RWPE2 (cell line): ENCODE measurements around the gene PCA3.

Experiments
- ATAC-seq: fragments of 200-7000 bp; cut with Tn5 transposase; 3 replicates; pipeline ENCODE4 v1.9.1; 2021; ENCODE audit warnings: low read depth
- DNase-seq: peaks from one replicate; pipeline ENCODE4 v3.0.0-alpha.2; 2020; ENCODE audit warnings: low spot score
- H3K27ac ChIP-seq: fragments of 450-650 bp; 2 replicates; pipeline ENCODE4 v1.5.1; 2017; ENCODE audit warnings: mild to moderate bottlenecking; ENCODE audit not compliant: poor library complexity, severe bottlenecking
- H3K27me3 ChIP-seq: fragments of 250-450 bp; sonication (Bioruptor Pico); 2 replicates; pipeline ENCODE4 v1.5.1; 2021; ENCODE audit warnings: mild to moderate bottlenecking, moderate library complexity; ENCODE audit not compliant: insufficient read depth, poor library complexity, severe bottlenecking
- H3K36me3 ChIP-seq: fragments of 250-450 bp; sonication (Bioruptor Pico); 2 replicates; pipeline ENCODE4 v1.5.1; 2020; ENCODE audit warnings: low read depth, mild to moderate bottlenecking, moderate library complexity
- H3K4me1 ChIP-seq: fragments of 250-450 bp; sonication (Bioruptor Pico); 2 replicates; pipeline ENCODE4 v1.5.1; 2021; ENCODE audit warnings: mild to moderate bottlenecking, moderate library complexity; ENCODE audit not compliant: insufficient read depth, poor library complexity, severe bottlenecking
- H3K4me3 ChIP-seq: fragments of 250-450 bp; sonication (Bioruptor Pico); 2 replicates; pipeline ENCODE4 v1.5.1; 2021; ENCODE audit warnings: mild to moderate bottlenecking, moderate library complexity; ENCODE audit not compliant: severe bottlenecking
- H3K9me3 ChIP-seq: fragments of 250-450 bp; sonication (Bioruptor Pico); 2 replicates; pipeline ENCODE4 v1.5.1; 2021; ENCODE audit warnings: mild to moderate bottlenecking, moderate library complexity; ENCODE audit not compliant: severe bottlenecking
- CTCF ChIP-seq: fragments of 450-650 bp; IDR thresholded peaks from one replicate; pipeline ENCODE4 v1.5.1; 2017; ENCODE audit warnings: mild to moderate bottlenecking, moderate library complexity; ENCODE audit not compliant: poor library complexity, severe bottlenecking

The PCA3 gene

DNA sequence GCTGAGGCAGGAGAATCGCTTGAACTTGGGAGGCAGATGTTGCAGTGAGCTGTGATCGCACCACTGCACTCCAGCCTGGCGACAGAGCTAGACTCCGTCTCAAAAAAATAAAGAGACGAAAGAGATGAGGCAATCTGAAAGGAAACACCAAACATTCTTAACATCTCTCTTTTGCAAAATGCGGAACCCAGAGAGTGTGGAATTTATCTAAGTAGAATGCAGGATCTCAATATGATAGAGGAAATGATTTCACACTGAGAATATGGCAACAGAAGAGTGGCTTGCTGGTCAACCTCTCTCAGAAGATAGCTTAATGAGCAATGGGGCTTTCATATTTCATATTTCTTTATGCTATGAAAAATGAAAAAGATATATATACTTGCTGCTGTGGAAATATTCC lies 33.4 kb upstream of the PCA3 start:
- Histone ChIP-seq H3K27me3 (no peaks in the 10 kb centered on the region), H3K4me1 (no peaks in the 10 kb centered on the region), H3K4me3 (no peak overlapping the region), H3K36me3 (no peaks in the 10 kb centered on the region), H3K9me3 (no peaks in the 10 kb centered on the region), H3K27ac (no peak overlapping the region)
- DNase-seq (no peak), ATAC-seq (no peak)
- no peak for TF ChIP-seq CTCF

DNA sequence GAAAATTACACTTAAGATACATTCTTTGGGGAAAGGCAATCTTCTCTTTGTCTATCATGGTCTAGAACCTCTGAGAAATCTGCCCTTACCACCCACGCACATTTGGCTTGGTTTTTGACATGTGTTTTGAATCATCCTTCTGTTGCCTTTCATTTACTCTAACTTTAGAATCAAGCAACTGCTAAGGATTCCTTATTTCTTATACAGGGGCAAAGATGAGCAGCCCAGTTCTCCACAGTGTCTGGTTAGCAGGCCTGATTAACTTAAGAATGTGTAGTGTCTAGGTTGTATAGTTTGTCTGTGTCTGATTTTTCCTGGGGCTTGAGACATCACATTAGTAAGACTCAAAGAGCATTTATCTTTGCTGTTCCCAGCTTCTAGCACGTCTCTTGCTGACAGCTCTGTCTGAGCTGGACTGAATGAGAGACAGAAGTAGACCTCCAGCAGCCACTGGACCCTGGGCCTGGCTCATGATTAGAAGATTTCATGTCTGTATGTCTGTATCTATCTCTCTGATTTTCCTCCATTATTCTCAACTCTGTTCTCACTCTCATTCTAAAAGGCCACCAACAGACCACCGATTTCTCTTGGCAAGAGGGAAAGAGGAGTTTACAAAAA lies 31.8 kb upstream of the PCA3 start:
- DNase-seq (no peak), ATAC-seq (no peak)
- no peak overlapping the region for H3K4me3 ChIP-seq
- no peaks in the 10 kb centered on the region for H3K36me3 ChIP-seq
- no peak overlapping the region for H3K27ac ChIP-seq
- no peaks in the 10 kb centered on the region for H3K4me1 ChIP-seq
- TF ChIP-seq CTCF = no peak
- H3K27me3 ChIP-seq = no peaks in the 10 kb centered on the region
- no peaks in the 10 kb centered on the region for H3K9me3 ChIP-seq

- no peak overlapping the region for H3K27ac ChIP-seq
- ATAC-seq = no peak
- no peak for TF ChIP-seq CTCF
These were observed 31.1 kb upstream of the PCA3 start for GRCh38 chr9:76733096-76733495.

GRCh38 chr9:76734716-76735115 lies 29.5 kb upstream of the PCA3 start:
- no peaks in the 10 kb centered on the region for H3K36me3 ChIP-seq
- ATAC-seq = no peak
- no peaks in the 10 kb centered on the region for H3K4me1 ChIP-seq
- no peak for TF ChIP-seq CTCF
- no peak for DNase-seq
- H3K4me3 ChIP-seq = no peak overlapping the region
- no peak overlapping the region for H3K27ac ChIP-seq
- no peaks in the 10 kb centered on the region for H3K9me3 ChIP-seq
- H3K27me3 ChIP-seq = no peaks in the 10 kb centered on the region

More at GRCh38 chr9:76733096-76733495, 31.1 kb upstream of the PCA3 start:
- Histone ChIP-seq H3K27me3 (no peaks in the 10 kb centered on the region), H3K36me3 (no peaks in the 10 kb centered on the region), H3K4me3 (no peak overlapping the region), H3K4me1 (no peaks in the 10 kb centered on the region), H3K9me3 (no peaks in the 10 kb centered on the region)
- no peak for DNase-seq

GRCh38 chr9:76737154-76737902 lies 26.9 kb upstream of the PCA3 start:
- no peaks in the 10 kb centered on the region for H3K4me1 ChIP-seq
- DNase-seq (no peak), ATAC-seq (no peak)
- TF ChIP-seq CTCF = no peak
- H3K4me3 ChIP-seq = no peak overlapping the region
- no peaks in the 10 kb centered on the region for H3K9me3 ChIP-seq
- H3K27me3 ChIP-seq = no peaks in the 10 kb centered on the region
- H3K36me3 ChIP-seq = no peaks in the 10 kb centered on the region
- H3K27ac ChIP-seq = no peak overlapping the region
